Measurements from ENCODE around the gene TTC21B.

DNA sequence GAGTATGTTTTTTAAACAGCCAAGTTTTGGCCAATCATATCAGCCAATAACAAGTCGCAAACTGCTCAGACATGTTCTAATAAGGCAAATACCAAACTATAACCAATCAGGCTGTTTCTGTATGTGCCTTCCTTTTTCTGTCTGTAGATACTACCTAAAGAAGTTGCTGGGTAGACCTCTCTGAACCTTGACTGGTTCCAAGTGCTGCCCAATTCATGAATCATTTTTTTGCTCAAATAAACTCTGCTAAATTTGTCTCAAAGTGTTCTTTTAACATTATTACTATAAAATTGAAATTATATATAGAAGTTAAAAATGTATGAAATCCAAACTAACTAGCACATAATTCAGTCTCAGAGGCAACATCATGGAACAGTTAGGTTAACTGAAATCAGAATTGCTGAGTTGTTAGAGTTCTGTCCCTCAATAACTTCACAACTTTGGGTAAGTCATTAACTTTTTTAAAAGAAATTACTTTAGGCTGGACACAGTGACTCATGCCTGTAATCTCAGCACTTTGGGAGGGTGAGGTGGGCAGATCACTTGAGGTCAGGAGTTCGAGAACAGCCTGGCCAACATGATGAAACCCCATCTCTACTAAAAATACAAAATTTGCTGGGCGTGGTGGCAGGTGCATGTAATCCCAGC is 4.9 kb upstream of the TTC21B start:
- no peak for TF ChIP-seq EZH2 (IDR thresholded peaks at IDR 0.05; ENCODE audit: borderline replicate concordance, low read depth, low read length, poor library complexity, severe bottlenecking)
- TF ChIP-seq, protein P1, sequence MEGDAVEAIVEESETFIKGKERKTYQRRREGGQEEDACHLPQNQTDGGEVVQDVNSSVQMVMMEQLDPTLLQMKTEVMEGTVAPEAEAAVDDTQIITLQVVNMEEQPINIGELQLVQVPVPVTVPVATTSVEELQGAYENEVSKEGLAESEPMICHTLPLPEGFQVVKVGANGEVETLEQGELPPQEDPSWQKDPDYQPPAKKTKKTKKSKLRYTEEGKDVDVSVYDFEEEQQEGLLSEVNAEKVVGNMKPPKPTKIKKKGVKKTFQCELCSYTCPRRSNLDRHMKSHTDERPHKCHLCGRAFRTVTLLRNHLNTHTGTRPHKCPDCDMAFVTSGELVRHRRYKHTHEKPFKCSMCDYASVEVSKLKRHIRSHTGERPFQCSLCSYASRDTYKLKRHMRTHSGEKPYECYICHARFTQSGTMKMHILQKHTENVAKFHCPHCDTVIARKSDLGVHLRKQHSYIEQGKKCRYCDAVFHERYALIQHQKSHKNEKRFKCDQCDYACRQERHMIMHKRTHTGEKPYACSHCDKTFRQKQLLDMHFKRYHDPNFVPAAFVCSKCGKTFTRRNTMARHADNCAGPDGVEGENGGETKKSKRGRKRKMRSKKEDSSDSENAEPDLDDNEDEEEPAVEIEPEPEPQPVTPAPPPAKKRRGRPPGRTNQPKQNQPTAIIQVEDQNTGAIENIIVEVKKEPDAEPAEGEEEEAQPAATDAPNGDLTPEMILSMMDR (conservative IDR thresholded peaks at IDR 0.05; ENCODE audit: low read depth, low read length), result no peak
